ENCODE results near the gene EPS15.

- TF ChIP-seq CTCF (CRISPR knock-in tag; IDR thresholded peaks at IDR 0.05), result no peak
- TF ChIP-seq ZNF335 (CRISPR knock-in tag; IDR thresholded peaks at IDR 0.05), result no peak
Measured at GRCh38 chr1:51420867-51421627, 98.0 kb downstream of the EPS15 start.
